Umbilical cord (tissue), 2 donors: Measurements from ENCODE around the gene CDKL4. TPM values are rescaled to one million over a fixed set of nuclear protein-coding genes. Genes with fewer than 3 reads are reported as not detected.
"Not testable (repeated sequence)": the region's sequence is repeated elsewhere in the genome, so short reads cannot be mapped to it uniquely, and the experiment has no call there.

Experiments
- DNase-seq: peaks from one replicate; pipeline ENCODE4 v3.0.0-alpha.2; 2015; ENCODE audit warnings: low spot score
- total RNA-seq: library from RNA; depleted of rRNA; stranded (reverse); fragments of >200 nt; gene quantifications from one replicate; pipeline ENCODE4 v1.2.3, GENCODE V29; 2014; ENCODE audit warnings: low replicate concordance; ENCODE audit not compliant: insufficient read depth

CDKL4 gene
- total RNA-seq, 1 donor from 2014 or later: 8.2 TPM

- DNase-seq: no peak
Observed at GRCh38 chr2:39144416-39144815, 99.4 kb downstream of the CDKL4 start.

GRCh38 chr2:39142904-39143605 is 100.7 kb downstream of the CDKL4 start:
- no peak for DNase-seq

- DNase-seq: no peak
Observed at GRCh38 chr2:39141334-39142271, 102.2 kb downstream of the CDKL4 start.

GRCh38 chr2:39140948-39141333 is 102.8 kb downstream of the CDKL4 start:
- not testable (repeated sequence) for DNase-seq

- no peak for DNase-seq
Observed at GRCh38 chr2:39140322-39140847, 103.4 kb downstream of the CDKL4 start.

- no peak for DNase-seq
Observed at GRCh38 chr2:39139511-39140237, 104.1 kb downstream of the CDKL4 start.

- DNase-seq: no peak
Observed at GRCh38 chr2:39138837-39139211, 104.9 kb downstream of the CDKL4 start.

- not testable (repeated sequence) for DNase-seq
Observed at GRCh38 chr2:39138187-39138836, 105.5 kb downstream of the CDKL4 start.

GRCh38 chr2:39136799-39137198 is 107.0 kb downstream of the CDKL4 start:
- no peak for DNase-seq

- DNase-seq: no peak
Observed at GRCh38 chr2:39135690-39136259, 108.0 kb downstream of the CDKL4 start.

- DNase-seq: no peak
Observed at GRCh38 chr2:39133215-39133851, 110.4 kb downstream of the CDKL4 start.

- no peak for DNase-seq
Observed at GRCh38 chr2:39128919-39129391, 114.8 kb downstream of the CDKL4 start.

GRCh38 chr2:39127973-39128372 is 115.8 kb downstream of the CDKL4 start:
- DNase-seq: peak; percentile 58

Other genes starting within 250 kb of the CDKL4 start
- gene SOS1, start 122.9 kb downstream of the CDKL4 start, total RNA-seq: 27.9 TPM
- 142 TPM for gene MAP4K3, start 193.3 kb upstream of the CDKL4 start, total RNA-seq